ENCODE data around the gene ZCWPW2.

Gene ZCWPW2

GRCh38 chr3:28547677-28548076 lies 199.2 kb downstream of the ZCWPW2 start:
- no peak overlapping the region for H3K27ac ChIP-seq
- no peaks in the 10 kb centered on the region for H3K36me3 ChIP-seq
- intact Hi-C loops (cut with DNase I; ENCODE audit: low total_unique reads): no loop called here
- H3K9me3 ChIP-seq: no peaks in the 10 kb centered on the region
- no peak overlapping the region for H3K4me3 ChIP-seq
- H3K4me1 ChIP-seq: peaks cover 0 to 13% (median 2%) of the 10 kb centered on the region in 4 donors
- H3K27me3 ChIP-seq: no peaks in the 10 kb centered on the region
- no peak for TF ChIP-seq CTCF (IDR thresholded peaks at IDR 0.05)
- no peak for DNase-seq

GRCh38 chr3:28553175-28553574 lies 204.7 kb downstream of the ZCWPW2 start:
- TF ChIP-seq CTCF (IDR thresholded peaks at IDR 0.05): no peak
- H3K27me3 ChIP-seq: no peaks in the 10 kb centered on the region
- H3K36me3 ChIP-seq: no peaks in the 10 kb centered on the region
- H3K4me1 ChIP-seq: no peaks in the 10 kb centered on the region
- intact Hi-C loops (cut with DNase I; ENCODE audit: low total_unique reads): no loop called here
- H3K4me3 ChIP-seq: no peak overlapping the region
- no peaks in the 10 kb centered on the region for H3K9me3 ChIP-seq
- no peak for DNase-seq
- no peak overlapping the region for H3K27ac ChIP-seq

GRCh38 chr3:28556195-28556594 lies 207.7 kb downstream of the ZCWPW2 start:
- no peaks in the 10 kb centered on the region for H3K9me3 ChIP-seq
- no peak overlapping the region for H3K4me3 ChIP-seq
- no peak for DNase-seq
- H3K4me1 ChIP-seq: no peaks in the 10 kb centered on the region
- no peaks in the 10 kb centered on the region for H3K36me3 ChIP-seq
- H3K27ac ChIP-seq: no peak overlapping the region
- H3K27me3 ChIP-seq: no peaks in the 10 kb centered on the region
- intact Hi-C loops (cut with DNase I; ENCODE audit: low total_unique reads): no loop called here
- no peak for TF ChIP-seq CTCF (IDR thresholded peaks at IDR 0.05)

GRCh38 chr3:28564211-28564610 lies 215.7 kb downstream of the ZCWPW2 start:
- no peaks in the 10 kb centered on the region for H3K36me3 ChIP-seq
- H3K9me3 ChIP-seq: peaks cover 0 to 3% (median 0%) of the 10 kb centered on the region in 3 donors
- no peaks in the 10 kb centered on the region for H3K4me1 ChIP-seq
- no peak for TF ChIP-seq CTCF (IDR thresholded peaks at IDR 0.05)
- intact Hi-C loops (cut with DNase I; ENCODE audit: low total_unique reads): no loop called here
- H3K27me3 ChIP-seq: no peaks in the 10 kb centered on the region
- no peak overlapping the region for H3K4me3 ChIP-seq
- DNase-seq: no peak
- H3K27ac ChIP-seq: no peak overlapping the region

- Histone ChIP-seq H3K36me3 (no peaks in the 10 kb centered on the region), H3K4me3 (no peak overlapping the region), H3K4me1 (no peaks in the 10 kb centered on the region), H3K27ac (no peak overlapping the region), H3K27me3 (no peaks in the 10 kb centered on the region), H3K9me3 (peaks cover 0 to 3% (median 0%) of the 10 kb centered on the region in 3 donors)
- intact Hi-C loops (cut with DNase I; ENCODE audit: low total_unique reads): no loop called here
- DNase-seq: no peak
- TF ChIP-seq CTCF (IDR thresholded peaks at IDR 0.05): no peak
Observed at GRCh38 chr3:28569357-28569756, 220.8 kb downstream of the ZCWPW2 start.

GRCh38 chr3:28574036-28574435 lies 225.5 kb downstream of the ZCWPW2 start:
- H3K4me3 ChIP-seq: no peak overlapping the region

More at GRCh38 chr3:28574036-28574435, 225.5 kb downstream of the ZCWPW2 start:
- H3K27ac ChIP-seq: no peak overlapping the region
- intact Hi-C loops (cut with DNase I; ENCODE audit: low total_unique reads): no loop called here
- TF ChIP-seq CTCF (IDR thresholded peaks at IDR 0.05): no peak
- no peak for DNase-seq
- no peaks in the 10 kb centered on the region for H3K9me3 ChIP-seq
- peaks cover 0 to 21% (median 5%) of the 10 kb centered on the region in 4 donors for H3K4me1 ChIP-seq
- H3K27me3 ChIP-seq: no peaks in the 10 kb centered on the region
- H3K36me3 ChIP-seq: no peaks in the 10 kb centered on the region
